ENCODE results near the gene FMO5. TPM values are rescaled to one million over a fixed set of nuclear protein-coding genes. Genes with fewer than 3 reads are reported as not detected.

Gene FMO5
- total and polyA plus RNA-seq, 2 donors (not counting 1 experiment from before 2014, with no cell fraction given) = 4.4 to 7.8 TPM

DNA sequence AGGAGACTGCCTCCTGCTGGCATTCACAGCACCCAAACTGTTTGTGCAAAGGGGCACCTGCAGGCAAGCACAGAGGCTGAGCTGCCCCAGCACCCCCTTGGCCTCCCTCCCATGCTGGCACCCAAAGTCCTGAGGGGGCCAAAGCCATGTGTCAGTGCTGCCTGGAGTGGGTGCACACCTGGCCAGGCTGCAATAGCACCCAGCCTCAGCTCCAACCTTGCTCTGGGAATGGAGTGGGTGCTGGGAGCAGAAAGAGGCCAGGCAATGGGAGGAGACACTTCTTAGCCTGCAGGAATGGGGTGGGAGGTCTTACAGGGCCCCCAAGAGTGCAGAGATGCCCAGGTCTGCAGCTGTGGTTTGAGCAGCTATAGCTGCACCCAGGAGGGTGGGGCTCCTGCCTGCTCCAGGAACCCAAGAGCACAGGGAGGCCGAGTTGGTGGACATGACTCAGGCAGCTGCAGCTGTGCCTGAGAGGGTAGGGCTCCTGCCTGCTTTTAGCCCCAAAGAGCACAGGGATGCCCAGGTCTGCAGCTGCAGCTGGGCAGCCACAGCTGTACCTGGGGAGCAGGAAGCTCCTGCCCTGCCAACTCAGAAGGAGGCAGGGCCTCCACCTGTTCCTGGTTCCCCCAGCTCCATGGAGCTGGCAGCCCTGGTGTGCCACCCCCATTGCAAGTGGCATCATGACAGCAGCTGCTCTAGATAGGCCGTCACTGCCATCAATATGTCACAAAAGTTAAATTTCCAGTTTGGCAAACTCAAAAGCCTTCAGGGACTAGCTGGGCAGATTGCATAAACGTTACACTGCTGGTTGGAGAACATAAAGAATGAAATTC, 12.0 kb upstream of the FMO5 start:
- no peak overlapping the region for H3K4me3 ChIP-seq (ENCODE audit: control extremely low read depth in 1 of 5, extremely low read depth in 1 of 5, insufficient read depth in 1 of 5, low read depth in 2 of 5, low read length in 4 of 5)
- WGBS (ENCODE audit: insufficient coverage) = 63% methylated on average over 1 of the region's 3 CpGs
- CTCF ChIA-PET = interaction anchor here (1.7 kb wide), 1 partner anchor 64 kb away, joined by 5 read pairs; no protein-coding TSS in a partner anchor
- H3K27ac Mint-ChIP-seq = no peak overlapping the region
- intact Hi-C loops (cut with micrococcal nuclease) = no loop called here
- DNase-seq (no peak), ATAC-seq (ENCODE audit: low read depth) (no peak)
- H3K9me3 Mint-ChIP-seq (ENCODE audit: insufficient read depth) = no peaks in the 10 kb centered on the region
- POLR2A ChIA-PET = no interaction called here
- H2AFZ ChIP-seq (ENCODE audit: insufficient read depth, low read depth, low read length, poor library complexity, severe bottlenecking) = no peak overlapping the region
- peaks cover 0 to 16% (median 5%) of the 10 kb centered on the region in 3 donors for H3K9me3 ChIP-seq (ENCODE audit: control extremely low read depth in 1 of 3, control insufficient read depth in 2 of 3, insufficient read depth in 1 of 3, low read length in 2 of 3)
- no peak overlapping the region for H3K27ac ChIP-seq (ENCODE audit: low read length in 2 of 2)
- H3K4me2 ChIP-seq (replicated peaks; ENCODE audit: low read depth, low read length, poor library complexity, severe bottlenecking) = no peak overlapping the region
- H3K4me1 Mint-ChIP-seq = peaks cover 3% of the 10 kb centered on the region
- no peak overlapping the region for H3K9ac ChIP-seq (ENCODE audit: low read length)
- TF ChIP-seq CTCF (IDR thresholded peaks at IDR 0.05) (no peak), EZH2 (IDR thresholded peaks at IDR 0.05; ENCODE audit: borderline replicate concordance, insufficient read depth, low read depth, low read length, poor library complexity, severe bottlenecking) (no peak)
- no peak overlapping the region for H3K4me3 Mint-ChIP-seq
- no peaks in the 10 kb centered on the region for H3K79me2 ChIP-seq (ENCODE audit: control insufficient read depth, insufficient read depth, low read length)
- peaks cover 6% of the 10 kb centered on the region for H3K27me3 Mint-ChIP-seq
- H3K36me3 ChIP-seq (replicated peaks in 1 of 2; ENCODE audit: control extremely low read depth in 1 of 2, control insufficient read depth in 1 of 2, extremely low read depth in 1 of 2, insufficient read depth in 2 of 2, low read length in 1 of 2) = no peaks in the 10 kb centered on the region
- H4K20me1 ChIP-seq (ENCODE audit: control insufficient read depth, insufficient read depth, low read length, poor library complexity, severe bottlenecking) = no peaks in the 10 kb centered on the region
- H3K27me3 ChIP-seq (replicated peaks in 1 of 4; ENCODE audit: control extremely low read depth in 1 of 4, control insufficient read depth in 3 of 4, insufficient read depth in 4 of 4, low read length in 3 of 4) = peaks cover 0 to 12% (median 4%) of the 10 kb centered on the region in 4 experiments
- H3K4me1 ChIP-seq (ENCODE audit: control insufficient read depth in 2 of 2, insufficient read depth in 2 of 2, low read length in 2 of 2) = peaks cover 4% of the 10 kb centered on the region in 2 donors

DNA sequence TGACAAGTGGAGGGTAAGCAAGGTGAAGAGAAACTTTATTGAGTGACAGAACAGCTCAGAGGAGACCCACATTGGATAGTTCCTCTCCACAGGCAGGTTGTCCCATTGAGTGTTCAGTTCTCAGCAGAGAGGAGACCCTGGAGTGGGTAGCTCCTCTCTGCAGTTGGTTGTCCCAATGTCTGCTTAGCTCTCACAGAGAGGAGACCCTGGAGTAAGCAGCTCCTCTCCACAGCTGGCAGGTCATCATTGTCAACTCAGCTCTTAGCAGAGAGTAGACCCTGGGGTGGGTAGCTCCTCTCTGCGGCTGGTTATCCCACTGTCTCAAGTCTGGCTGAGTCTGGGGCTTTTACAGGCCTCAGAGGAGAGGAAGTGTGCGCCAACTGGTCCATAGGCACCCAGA, 11.3 kb upstream of the FMO5 start:
- no peak overlapping the region for H3K4me3 ChIP-seq (ENCODE audit: control extremely low read depth in 1 of 5, extremely low read depth in 1 of 5, insufficient read depth in 1 of 5, low read depth in 2 of 5, low read length in 4 of 5)
- no peaks in the 10 kb centered on the region for H3K4me1 ChIP-seq (ENCODE audit: control insufficient read depth in 2 of 2, insufficient read depth in 2 of 2, low read length in 2 of 2)
- peaks cover 0 to 12% (median 4%) of the 10 kb centered on the region in 4 experiments for H3K27me3 ChIP-seq (replicated peaks in 1 of 4; ENCODE audit: control extremely low read depth in 1 of 4, control insufficient read depth in 3 of 4, insufficient read depth in 4 of 4, low read length in 3 of 4)
- DNase-seq (no peak), ATAC-seq (ENCODE audit: low read depth) (no peak)
- peaks cover 6% of the 10 kb centered on the region for H3K27me3 Mint-ChIP-seq
- H3K27ac Mint-ChIP-seq = no peak overlapping the region
- H3K79me2 ChIP-seq (ENCODE audit: control insufficient read depth, insufficient read depth, low read length) = no peaks in the 10 kb centered on the region
- peaks cover 0 to 16% (median 5%) of the 10 kb centered on the region in 3 donors for H3K9me3 ChIP-seq (ENCODE audit: control extremely low read depth in 1 of 3, control insufficient read depth in 2 of 3, insufficient read depth in 1 of 3, low read length in 2 of 3)
- H3K27ac ChIP-seq (ENCODE audit: low read length in 2 of 2) = no peak overlapping the region
- CTCF ChIA-PET = interaction anchor here (0.8 to 1.7 kb wide), 3 partner anchors 14 to 65 kb away, joined by 3 to 5 read pairs (median 3); no protein-coding TSS in a partner anchor
- H2AFZ ChIP-seq (ENCODE audit: insufficient read depth, low read depth, low read length, poor library complexity, severe bottlenecking) = no peak overlapping the region
- no peak overlapping the region for H3K9ac ChIP-seq (ENCODE audit: low read length)
- WGBS (ENCODE audit: insufficient coverage) = 100% methylated on average over 1 of the region's 2 CpGs
- no peaks in the 10 kb centered on the region for H3K36me3 ChIP-seq (replicated peaks in 1 of 2; ENCODE audit: control extremely low read depth in 1 of 2, control insufficient read depth in 1 of 2, extremely low read depth in 1 of 2, insufficient read depth in 2 of 2, low read length in 1 of 2)
- no peak overlapping the region for H3K4me3 Mint-ChIP-seq
- no peaks in the 10 kb centered on the region for H4K20me1 ChIP-seq (ENCODE audit: control insufficient read depth, insufficient read depth, low read length, poor library complexity, severe bottlenecking)
- H3K4me1 Mint-ChIP-seq = no peaks in the 10 kb centered on the region
- intact Hi-C loops (cut with micrococcal nuclease) = no loop called here
- H3K9me3 Mint-ChIP-seq (ENCODE audit: insufficient read depth) = no peaks in the 10 kb centered on the region
- TF ChIP-seq EZH2 (IDR thresholded peaks at IDR 0.05; ENCODE audit: borderline replicate concordance, insufficient read depth, low read depth, low read length, poor library complexity, severe bottlenecking) (no peak), CTCF (IDR thresholded peaks at IDR 0.05) (no peak)
- POLR2A ChIA-PET = no interaction called here
- H3K4me2 ChIP-seq (replicated peaks; ENCODE audit: low read depth, low read length, poor library complexity, severe bottlenecking) = no peak overlapping the region

All from B cell (primary cell).